HepG2 (cell line): Measurements from ENCODE around the gene MLX. TPM values are rescaled to one million over a fixed set of nuclear protein-coding genes. Genes with fewer than 3 reads are reported as not detected.

ENCODE experiments used
- ATAC-seq: fragments of 200-7000 bp; cut with Tn5 transposase; 3 replicates; pipeline ENCODE4 v1.9.1; 2020; ENCODE audit warnings: mild to moderate bottlenecking, moderate library complexity
- BruUV-seq: library from RNA; stranded (reverse); fragments of 400-500 nt; replicated peaks from 2 replicates; lab custom pipeline; 2021; lab: Mats Ljungman, UMichigan
- CTCF ChIA-PET: fragments of 300-600 bp; formaldehyde crosslinking; extraction: SDS; loops from one replicate; lab custom pipeline; 2021; ENCODE audit warnings: low total read pairs, inconsistent platforms, low intra/inter-chr PET ratio; lab: Yijun Ruan, JAX
- POLR2A ChIA-PET: fragments of 350-600 bp; sonication (Branson Sonifier 250); formaldehyde crosslinking; loops from one replicate; lab custom pipeline; 2020; ENCODE audit warnings: antibody characterized with exemption, inconsistent platforms; lab: Yijun Ruan, JAX
- DNase-seq: peaks from one replicate; pipeline ENCODE4 v3.0.0-alpha.2; 2015; ENCODE audit warnings: low spot score
- FAIRE-seq: peaks from 3 replicates; lab custom pipeline; 2011; peaks lifted over from hg19 to GRCh38; lab: Jason Lieb, UNC
- H2AFZ ChIP-seq: one replicate; pipeline ENCODE4 v1.6.1; 2011; ENCODE audit warnings: low read length, inconsistent platforms
- H3K27ac ChIP-seq: fragments of 300-600 bp; 3 replicates; pipeline ENCODE4 v1.8.0; 2011; ENCODE audit warnings: mixed run types, mild to moderate bottlenecking, mixed read lengths, low read length, inconsistent platforms; ENCODE audit not compliant: insufficient read depth; ENCODE audit errors: extremely low read length
- H3K27me3 ChIP-seq, 2 experiments: fragments of 200-600 bp in 1 of 2; 2 replicates in 1 of 2; 3 replicates in 1 of 2; pipeline versions ENCODE4 v1.6.0 to v1.8.0; 2011; ENCODE audit warnings: low read length in 2 of 2, mild to moderate bottlenecking in 2 of 2, moderate library complexity in 2 of 2, inconsistent platforms in 1 of 2; ENCODE audit not compliant: insufficient read depth in 2 of 2, control insufficient read depth in 1 of 2
- H3K36me3 ChIP-seq, 2 experiments: fragments of 200-600 bp in 1 of 2; replicated peaks in 1 of 2; 2 replicates in 1 of 2; 3 replicates in 1 of 2; pipeline versions ENCODE4 v1.5.1 to v1.8.0; 2011; ENCODE audit warnings: low read length in 2 of 2, inconsistent platforms in 1 of 2; ENCODE audit not compliant: insufficient read depth in 2 of 2, control insufficient read depth in 1 of 2
- H3K4me1 ChIP-seq: 2 replicates; pipeline ENCODE4 v1.5.1; 2012; ENCODE audit warnings: low read length, inconsistent platforms; ENCODE audit not compliant: insufficient read depth
- H3K4me2 ChIP-seq: 2 replicates; pipeline ENCODE4 v1.6.0; 2011; ENCODE audit warnings: low read depth, low read length, inconsistent platforms
- H3K4me3 ChIP-seq, 3 experiments: fragments of 200-600 bp in 1 of 3; sonication (generic), shearing (Covaris generic) in 1 of 3; replicated peaks in 1 of 3; 2 replicates each; pipeline ENCODE4 v1.5.1; 2011 to 2016; ENCODE audit warnings: low read length in 3 of 3, inconsistent platforms in 2 of 3, low read depth in 2 of 3, mild to moderate bottlenecking in 2 of 3, control low read depth in 1 of 3, mixed read lengths in 1 of 3; ENCODE audit not compliant: insufficient read depth in 1 of 3
- H3K79me2 ChIP-seq: one replicate; pipeline ENCODE4 v1.6.1; 2011; ENCODE audit warnings: low read length, inconsistent platforms; ENCODE audit not compliant: insufficient read depth
- H3K9ac ChIP-seq: 2 replicates; pipeline ENCODE4 v1.6.0; 2011; ENCODE audit warnings: mild to moderate bottlenecking, low read depth, low read length, inconsistent platforms; ENCODE audit not compliant: insufficient read depth
- H3K9me3 ChIP-seq: 2 replicates; pipeline ENCODE4 v1.5.1; 2012; ENCODE audit warnings: mild to moderate bottlenecking, low read length
- H4K20me1 ChIP-seq: 2 replicates; pipeline ENCODE4 v1.6.0; 2011; ENCODE audit warnings: inconsistent platforms, mild to moderate bottlenecking, low read length, moderate library complexity; ENCODE audit not compliant: insufficient read depth
- AHR ChIP-seq: IDR thresholded peaks from 2 replicates; pipeline ENCODE4 v1.6.1; 2018; ENCODE audit warnings: missing genetic modification reagents, missing compliant biosample characterization
- CAMTA2 ChIP-seq: sonication (generic); formaldehyde crosslinking; IDR thresholded peaks from 2 replicates; pipeline ENCODE4 v1.4.0; 2020; ENCODE audit warnings: mild to moderate bottlenecking, missing genetic modification reagents, borderline replicate concordance
- HOXA3 ChIP-seq: sonication (generic); formaldehyde crosslinking; IDR thresholded peaks from 2 replicates; pipeline ENCODE4 v1.5.0; 2020; ENCODE audit warnings: missing genetic modification reagents
- JUNB ChIP-seq: sonication (generic); formaldehyde crosslinking; IDR thresholded peaks from 2 replicates; pipeline ENCODE4 v1.8.0; 2022; ENCODE audit warnings: missing genetic modification reagents, mild to moderate bottlenecking, borderline replicate concordance
- JUND ChIP-seq: sonication (generic); formaldehyde crosslinking; IDR thresholded peaks from 2 replicates; pipeline ENCODE4 v1.8.0; 2022; ENCODE audit warnings: mild to moderate bottlenecking, missing genetic modification reagents
- KLF9 ChIP-seq: IDR thresholded peaks from 2 replicates; pipeline ENCODE4 v1.6.1; 2016; ENCODE audit warnings: low read depth
- SNAPC2 ChIP-seq: sonication (generic); formaldehyde crosslinking; IDR thresholded peaks from 2 replicates; pipeline ENCODE4 v1.8.1; 2022; ENCODE audit warnings: mild to moderate bottlenecking, missing genetic modification reagents
- SP1 ChIP-seq, 2 experiments: fragments of 450-650 bp in 1 of 2; sonication (generic) in 1 of 2; formaldehyde crosslinking in 1 of 2; IDR thresholded peaks; 2 replicates each; pipeline versions ENCODE4 v1.4.0 to v1.6.1; 2016 to 2020; ENCODE audit warnings: missing genetic modification reagents in 1 of 2
- ZNF816 ChIP-seq: sonication (generic); formaldehyde crosslinking; IDR thresholded peaks from 2 replicates; pipeline ENCODE4 v1.8.0; 2022; ENCODE audit warnings: missing genetic modification reagents, mild to moderate bottlenecking, borderline replicate concordance
- WGBS: methylation state at CpG from one replicate; pipeline ENCODE4 v1.1.6; 2017; ENCODE audit warnings: low lambda C conversion rate; 5-methylcytosine and 5-hydroxymethylcytosine counted together
- in situ Hi-C: cut with HindIII; loops from 2 replicates; pipeline ENCODE4 v1.10.0; 2017; ENCODE audit warnings: low pct_unique_long_range_greater_than_20kb; ENCODE audit not compliant: extremely low pct_ligation_motif_present
- intact Hi-C: fragments of 100-400 bp; cut with micrococcal nuclease; formaldehyde crosslinking; loops from one replicate; pipeline ENCODE4 v1.10.0; 2022; ENCODE audit not compliant: unreplicated experiment
- polyA plus RNA-seq, 8 experiments: library from polyadenylated mRNA; depleted of rRNA in 3 of 8; stranded (reverse) in 7 of 8; unstranded in 1 of 8; fragments of >200 nt; fragmentation: Illumina TruSeq in 4 of 8; extraction: Trizol in 4 of 8; gene quantifications; 2 replicates each; pipeline versions ENCODE4 v1.2.1 to v1.2.3, GENCODE V29; 2011 to 2016; ENCODE audit warnings: low read depth in 4 of 8, missing spikeins in 1 of 8, mixed read lengths in 1 of 8; ENCODE audit not compliant: insufficient read depth in 1 of 8
- total RNA-seq, 5 experiments: library from RNA; depleted of rRNA; stranded (reverse); fragments of >200 nt; fragmentation: Illumina TruSeq; extraction: Trizol; gene quantifications; 2 replicates each; pipeline ENCODE4 v1.2.3, GENCODE V29; 2016; ENCODE audit warnings: low read depth in 1 of 5

Gene MLX
- total and polyA plus RNA-seq, 2 of the 13 experiments (the other 11 are each of a cell fraction or from before 2014, with no cell fraction given): 38.9 to 74.4 TPM

DNA sequence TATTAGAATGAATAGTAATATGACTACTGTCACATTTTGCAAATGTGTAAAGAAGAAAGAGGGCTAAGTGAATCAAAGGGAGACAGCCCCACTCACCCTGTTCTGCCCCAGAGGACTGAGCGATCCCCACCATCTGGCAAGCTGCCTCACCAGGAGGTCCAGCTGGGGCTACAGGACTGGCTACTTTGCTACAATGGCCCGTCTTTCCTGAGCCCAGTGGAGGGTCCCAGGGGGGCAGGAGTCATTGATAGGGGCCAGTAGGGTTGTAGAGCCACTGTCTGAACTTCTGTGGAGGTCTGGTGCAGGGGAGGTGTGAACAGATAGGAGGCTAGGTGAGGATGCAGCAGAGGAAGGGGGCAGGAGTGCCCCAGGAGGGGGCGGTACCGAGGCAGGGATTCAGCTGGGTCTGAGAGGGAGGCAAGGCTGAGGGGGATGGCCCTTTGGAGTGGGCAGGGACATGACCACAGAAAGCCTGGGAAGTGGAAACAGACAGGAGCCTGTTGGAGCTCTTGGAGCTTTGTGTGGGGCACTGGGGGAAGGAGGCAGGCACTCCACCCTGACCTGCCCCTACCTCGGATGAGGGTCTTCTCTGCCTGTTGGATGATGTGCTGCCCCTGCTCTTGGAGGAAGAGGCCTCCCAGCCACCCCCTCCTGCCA is 10.8 kb upstream of the MLX start (continued):
- TF ChIP-seq HOXA3 (CRISPR knock-in tag): peak; percentile 45; the same call in 1 of the 2 replicates

DNA sequence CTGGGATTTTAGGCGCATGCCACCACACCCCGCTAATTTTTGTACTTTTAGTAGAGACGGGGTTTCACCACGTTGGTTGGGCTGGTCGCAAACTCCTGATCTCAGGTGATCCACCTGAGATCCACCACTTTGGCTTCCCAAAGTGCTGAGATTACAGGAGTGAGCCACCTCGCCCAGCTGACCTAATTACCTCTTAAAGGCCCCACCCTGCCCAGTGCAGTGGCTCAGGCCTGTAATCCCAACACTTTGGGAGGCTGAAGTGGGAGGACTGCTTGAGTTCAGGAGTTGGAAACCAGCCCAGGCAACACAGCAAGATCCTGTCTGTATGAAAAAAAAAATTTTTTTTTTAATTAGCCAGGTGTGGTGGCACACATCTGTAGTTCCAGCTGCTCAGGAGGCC is 7.8 kb upstream of the MLX start:
- Histone ChIP-seq H3K4me2 (no peak overlapping the region), H4K20me1 (no peaks in the 10 kb centered on the region), H3K27me3 (no peaks in the 10 kb centered on the region; a peak in 1 of 5 replicates)
- TF ChIP-seq JUNB (CRISPR knock-in tag) (no peak), JUND (CRISPR knock-in tag) (no peak), SP1 (IDR thresholded peaks at IDR 0.05) (no peak), SP1 (CRISPR knock-in tag; IDR thresholded peaks at IDR 0.05) (no peak), AHR (CRISPR knock-in tag) (no peak), ZNF816 (CRISPR knock-in tag) (no peak), KLF9 (CRISPR knock-in tag) (no peak), CAMTA2 (CRISPR knock-in tag) (no peak), SNAPC2 (no peak)
- TF ChIP-seq, all 625 proteins: peak for 0
- H3K79me2 ChIP-seq: peaks cover 32% of the 10 kb centered on the region
- no peak overlapping the region for H2AFZ ChIP-seq
- ATAC-seq (no peak), FAIRE-seq (no peak), DNase-seq (no peak)
- intact Hi-C loops (no loop called here), in situ Hi-C loops (no loop called here)
- no peak overlapping the region for H3K9ac ChIP-seq
- no peaks in the 10 kb centered on the region for H3K9me3 ChIP-seq
- H3K27ac ChIP-seq: no peak overlapping the region
- 92% methylated on average over 6 of the region's 6 CpGs for WGBS
- no peak overlapping the region for H3K4me3 ChIP-seq
- BruUV-seq: no TSS peak
- ChIA-PET POLR2A (interaction anchor here (1.4 to 1.5 kb wide), 2 partner anchors 18 to 23 kb away, joined by 4 read pairs; partner anchors contain the start of gene NAGLU), CTCF (no interaction called here)
- peaks cover 43% of the 10 kb centered on the region for H3K4me1 ChIP-seq
- H3K36me3 ChIP-seq: peaks cover 0 to 4% of the 10 kb centered on the region in 2 experiments; a peak in 4 of 5 replicates
